AG04449 (cell line): Measurements from ENCODE around the gene ATP8A2.

ENCODE experiments used
- CTCF ChIA-PET: fragments of 350-600 bp; formaldehyde crosslinking; extraction: SDS; loops from one replicate; lab custom pipeline; 2021; ENCODE audit warnings: antibody characterized with exemption; lab: Yijun Ruan, JAX
- POLR2A ChIA-PET: fragments of 400-600, 350-600 bp; formaldehyde crosslinking; extraction: SDS; loops from one replicate; lab custom pipeline; 2020; ENCODE audit warnings: antibody characterized with exemption, inconsistent platforms; lab: Yijun Ruan, JAX
- DNase-seq: peaks from one replicate; pipeline ENCODE4 v3.0.0-alpha.2; 2010; ENCODE audit warnings: low read depth, low spot score
- H3K4me3 ChIP-seq: 2 replicates; pipeline ENCODE4 v1.5.1; 2011; ENCODE audit warnings: low read depth, mild to moderate bottlenecking, control low read depth, low read length
- TF ChIP-seq, protein P1 (sequence below): IDR thresholded peaks from one replicate; pipeline ENCODE4 v1.5.1; 2011; ENCODE audit warnings: mild to moderate bottlenecking, moderate library complexity, low read length, control low read depth, inconsistent platforms; ENCODE audit not compliant: insufficient read depth; ENCODE audit errors: missing control alignments

ATP8A2 gene

GRCh38 chr13:25859528-25859927 lies 487.8 kb downstream of the ATP8A2 start:
- POLR2A ChIA-PET = no interaction called here
- no peak for DNase-seq
- TF ChIP-seq, protein P1, sequence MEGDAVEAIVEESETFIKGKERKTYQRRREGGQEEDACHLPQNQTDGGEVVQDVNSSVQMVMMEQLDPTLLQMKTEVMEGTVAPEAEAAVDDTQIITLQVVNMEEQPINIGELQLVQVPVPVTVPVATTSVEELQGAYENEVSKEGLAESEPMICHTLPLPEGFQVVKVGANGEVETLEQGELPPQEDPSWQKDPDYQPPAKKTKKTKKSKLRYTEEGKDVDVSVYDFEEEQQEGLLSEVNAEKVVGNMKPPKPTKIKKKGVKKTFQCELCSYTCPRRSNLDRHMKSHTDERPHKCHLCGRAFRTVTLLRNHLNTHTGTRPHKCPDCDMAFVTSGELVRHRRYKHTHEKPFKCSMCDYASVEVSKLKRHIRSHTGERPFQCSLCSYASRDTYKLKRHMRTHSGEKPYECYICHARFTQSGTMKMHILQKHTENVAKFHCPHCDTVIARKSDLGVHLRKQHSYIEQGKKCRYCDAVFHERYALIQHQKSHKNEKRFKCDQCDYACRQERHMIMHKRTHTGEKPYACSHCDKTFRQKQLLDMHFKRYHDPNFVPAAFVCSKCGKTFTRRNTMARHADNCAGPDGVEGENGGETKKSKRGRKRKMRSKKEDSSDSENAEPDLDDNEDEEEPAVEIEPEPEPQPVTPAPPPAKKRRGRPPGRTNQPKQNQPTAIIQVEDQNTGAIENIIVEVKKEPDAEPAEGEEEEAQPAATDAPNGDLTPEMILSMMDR = no peak
- H3K4me3 ChIP-seq = no peak overlapping the region
- CTCF ChIA-PET = no interaction called here

DNA sequence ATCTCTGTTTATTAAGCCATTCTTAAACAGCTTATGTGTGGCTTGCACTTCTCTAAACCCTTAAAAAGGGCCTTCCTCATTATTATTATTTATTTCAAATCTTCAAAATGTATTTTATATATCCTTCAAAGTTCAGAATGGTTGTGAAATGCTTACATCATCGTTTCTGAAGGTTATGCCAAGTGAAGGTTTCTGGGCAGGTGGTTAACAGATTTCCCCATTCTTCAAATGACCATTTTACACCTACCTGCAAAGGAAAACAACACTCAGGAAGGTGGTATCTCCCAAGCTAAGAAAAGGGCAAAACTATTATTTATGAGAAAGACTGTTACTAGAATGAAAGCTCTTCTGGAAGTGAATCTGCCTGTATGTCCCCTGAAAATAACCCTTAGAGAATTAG lies 488.5 kb downstream of the ATP8A2 start:
- TF ChIP-seq, protein P1 = no peak
- no peak for DNase-seq
- ChIA-PET POLR2A (no interaction called here), CTCF (no interaction called here)
- no peak overlapping the region for H3K4me3 ChIP-seq

GRCh38 chr13:25860862-25861261 lies 489.1 kb downstream of the ATP8A2 start:
- POLR2A ChIA-PET = no interaction called here
- CTCF ChIA-PET = no interaction called here
- peak; percentile 14 for DNase-seq
- no peak overlapping the region for H3K4me3 ChIP-seq
- TF ChIP-seq, protein P1 = no peak

GRCh38 chr13:25862156-25862555 lies 490.4 kb downstream of the ATP8A2 start:
- ChIA-PET CTCF (no interaction called here), POLR2A (no interaction called here)
- H3K4me3 ChIP-seq = no peak overlapping the region
- DNase-seq = no peak
- TF ChIP-seq, protein P1 = no peak

- ChIA-PET POLR2A (no interaction called here), CTCF (interaction anchor here (0.9 kb wide), 1 partner anchor 8 kb away, joined by 3 read pairs; no protein-coding TSS in a partner anchor)
- H3K4me3 ChIP-seq = no peak overlapping the region
- TF ChIP-seq, protein P1 = no peak
- DNase-seq = no peak
Observed at GRCh38 chr13:25864116-25864515, 492.3 kb downstream of the ATP8A2 start.

DNA sequence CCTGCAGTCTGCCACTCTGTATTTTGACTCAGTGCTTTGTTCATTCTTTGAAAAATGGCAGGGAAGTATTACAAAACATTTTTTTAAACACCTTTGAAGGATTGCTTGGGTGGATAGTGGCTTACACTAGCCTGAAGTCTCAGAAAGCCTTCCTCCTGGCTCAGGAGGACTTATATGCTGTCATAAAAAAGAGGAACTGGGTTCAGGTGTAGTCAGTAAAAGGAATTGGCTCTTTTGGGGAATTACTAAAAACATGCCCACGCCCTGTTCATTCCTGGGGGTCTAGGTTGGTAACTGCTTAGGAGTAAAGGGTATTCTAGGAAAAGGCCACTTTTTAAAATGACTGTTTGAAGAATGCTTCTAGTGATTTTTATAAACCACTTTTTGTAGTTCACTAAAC lies 493.2 kb downstream of the ATP8A2 start:
- no peak overlapping the region for H3K4me3 ChIP-seq
- CTCF ChIA-PET = interaction anchor here (0.9 kb wide), 1 partner anchor 8 kb away, joined by 3 read pairs; no protein-coding TSS in a partner anchor
- POLR2A ChIA-PET = no interaction called here
- TF ChIP-seq, protein P1 = no peak
- no peak for DNase-seq
